ENCODE results near the gene PLEK.

DNA sequence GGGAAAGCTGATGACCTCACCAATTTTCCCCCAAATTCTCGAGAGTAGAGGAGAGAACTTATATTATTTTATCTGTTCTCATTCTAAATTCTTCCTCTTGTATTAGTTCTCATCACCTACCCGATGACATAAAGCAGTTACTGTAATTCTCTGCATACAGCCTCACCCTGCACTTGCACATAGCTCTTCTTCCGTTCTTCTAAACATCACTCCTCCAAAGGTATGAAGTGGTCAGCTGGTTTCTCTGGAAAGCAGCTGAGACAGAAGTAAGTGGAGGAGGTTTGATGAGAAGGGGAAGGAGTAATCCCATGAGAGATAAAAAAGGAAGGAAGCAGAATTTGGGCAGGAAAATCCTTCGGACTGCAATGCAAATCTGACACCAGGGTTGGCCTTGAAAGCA is 63.0 kb downstream of the PLEK start:
- TF ChIP-seq, protein P1, sequence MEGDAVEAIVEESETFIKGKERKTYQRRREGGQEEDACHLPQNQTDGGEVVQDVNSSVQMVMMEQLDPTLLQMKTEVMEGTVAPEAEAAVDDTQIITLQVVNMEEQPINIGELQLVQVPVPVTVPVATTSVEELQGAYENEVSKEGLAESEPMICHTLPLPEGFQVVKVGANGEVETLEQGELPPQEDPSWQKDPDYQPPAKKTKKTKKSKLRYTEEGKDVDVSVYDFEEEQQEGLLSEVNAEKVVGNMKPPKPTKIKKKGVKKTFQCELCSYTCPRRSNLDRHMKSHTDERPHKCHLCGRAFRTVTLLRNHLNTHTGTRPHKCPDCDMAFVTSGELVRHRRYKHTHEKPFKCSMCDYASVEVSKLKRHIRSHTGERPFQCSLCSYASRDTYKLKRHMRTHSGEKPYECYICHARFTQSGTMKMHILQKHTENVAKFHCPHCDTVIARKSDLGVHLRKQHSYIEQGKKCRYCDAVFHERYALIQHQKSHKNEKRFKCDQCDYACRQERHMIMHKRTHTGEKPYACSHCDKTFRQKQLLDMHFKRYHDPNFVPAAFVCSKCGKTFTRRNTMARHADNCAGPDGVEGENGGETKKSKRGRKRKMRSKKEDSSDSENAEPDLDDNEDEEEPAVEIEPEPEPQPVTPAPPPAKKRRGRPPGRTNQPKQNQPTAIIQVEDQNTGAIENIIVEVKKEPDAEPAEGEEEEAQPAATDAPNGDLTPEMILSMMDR (IDR thresholded peaks at IDR 0.05; ENCODE audit: low read depth, low read length, missing input control) = no peak
- TF ChIP-seq GABPA (IDR thresholded peaks at IDR 0.05 in 1 of 2, conservative IDR thresholded peaks at IDR 0.05 in 1 of 2) (no peak), RAD21 (IDR thresholded peaks at IDR 0.05) (no peak), JUND (IDR thresholded peaks at IDR 0.05) (no peak), YY1 (IDR thresholded peaks at IDR 0.05) (no peak), TAF1 (conservative IDR thresholded peaks at IDR 0.05) (no peak), EGR1 (IDR thresholded peaks at IDR 0.05; ENCODE audit: low read depth in 2 of 2) (no peak), RXRA (IDR thresholded peaks at IDR 0.05) (no peak), SP1 (IDR thresholded peaks at IDR 0.05) (no peak), FOXA1 (IDR thresholded peaks at IDR 0.05) (no peak)
- TF ChIP-seq, protein P2, sequence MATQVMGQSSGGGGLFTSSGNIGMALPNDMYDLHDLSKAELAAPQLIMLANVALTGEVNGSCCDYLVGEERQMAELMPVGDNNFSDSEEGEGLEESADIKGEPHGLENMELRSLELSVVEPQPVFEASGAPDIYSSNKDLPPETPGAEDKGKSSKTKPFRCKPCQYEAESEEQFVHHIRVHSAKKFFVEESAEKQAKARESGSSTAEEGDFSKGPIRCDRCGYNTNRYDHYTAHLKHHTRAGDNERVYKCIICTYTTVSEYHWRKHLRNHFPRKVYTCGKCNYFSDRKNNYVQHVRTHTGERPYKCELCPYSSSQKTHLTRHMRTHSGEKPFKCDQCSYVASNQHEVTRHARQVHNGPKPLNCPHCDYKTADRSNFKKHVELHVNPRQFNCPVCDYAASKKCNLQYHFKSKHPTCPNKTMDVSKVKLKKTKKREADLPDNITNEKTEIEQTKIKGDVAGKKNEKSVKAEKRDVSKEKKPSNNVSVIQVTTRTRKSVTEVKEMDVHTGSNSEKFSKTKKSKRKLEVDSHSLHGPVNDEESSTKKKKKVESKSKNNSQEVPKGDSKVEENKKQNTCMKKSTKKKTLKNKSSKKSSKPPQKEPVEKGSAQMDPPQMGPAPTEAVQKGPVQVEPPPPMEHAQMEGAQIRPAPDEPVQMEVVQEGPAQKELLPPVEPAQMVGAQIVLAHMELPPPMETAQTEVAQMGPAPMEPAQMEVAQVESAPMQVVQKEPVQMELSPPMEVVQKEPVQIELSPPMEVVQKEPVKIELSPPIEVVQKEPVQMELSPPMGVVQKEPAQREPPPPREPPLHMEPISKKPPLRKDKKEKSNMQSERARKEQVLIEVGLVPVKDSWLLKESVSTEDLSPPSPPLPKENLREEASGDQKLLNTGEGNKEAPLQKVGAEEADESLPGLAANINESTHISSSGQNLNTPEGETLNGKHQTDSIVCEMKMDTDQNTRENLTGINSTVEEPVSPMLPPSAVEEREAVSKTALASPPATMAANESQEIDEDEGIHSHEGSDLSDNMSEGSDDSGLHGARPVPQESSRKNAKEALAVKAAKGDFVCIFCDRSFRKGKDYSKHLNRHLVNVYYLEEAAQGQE (IDR thresholded peaks at IDR 0.05) = no peak
- TF ChIP-seq, protein P3, sequence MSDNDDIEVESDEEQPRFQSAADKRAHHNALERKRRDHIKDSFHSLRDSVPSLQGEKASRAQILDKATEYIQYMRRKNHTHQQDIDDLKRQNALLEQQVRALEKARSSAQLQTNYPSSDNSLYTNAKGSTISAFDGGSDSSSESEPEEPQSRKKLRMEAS (IDR thresholded peaks at IDR 0.05) = no peak
- TF ChIP-seq, protein P4, sequence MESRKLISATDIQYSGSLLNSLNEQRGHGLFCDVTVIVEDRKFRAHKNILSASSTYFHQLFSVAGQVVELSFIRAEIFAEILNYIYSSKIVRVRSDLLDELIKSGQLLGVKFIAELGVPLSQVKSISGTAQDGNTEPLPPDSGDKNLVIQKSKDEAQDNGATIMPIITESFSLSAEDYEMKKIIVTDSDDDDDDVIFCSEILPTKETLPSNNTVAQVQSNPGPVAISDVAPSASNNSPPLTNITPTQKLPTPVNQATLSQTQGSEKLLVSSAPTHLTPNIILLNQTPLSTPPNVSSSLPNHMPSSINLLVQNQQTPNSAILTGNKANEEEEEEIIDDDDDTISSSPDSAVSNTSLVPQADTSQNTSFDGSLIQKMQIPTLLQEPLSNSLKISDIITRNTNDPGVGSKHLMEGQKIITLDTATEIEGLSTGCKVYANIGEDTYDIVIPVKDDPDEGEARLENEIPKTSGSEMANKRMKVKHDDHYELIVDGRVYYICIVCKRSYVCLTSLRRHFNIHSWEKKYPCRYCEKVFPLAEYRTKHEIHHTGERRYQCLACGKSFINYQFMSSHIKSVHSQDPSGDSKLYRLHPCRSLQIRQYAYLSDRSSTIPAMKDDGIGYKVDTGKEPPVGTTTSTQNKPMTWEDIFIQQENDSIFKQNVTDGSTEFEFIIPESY (IDR thresholded peaks at IDR 0.05) = no peak
- TF ChIP-seq, protein P5, sequence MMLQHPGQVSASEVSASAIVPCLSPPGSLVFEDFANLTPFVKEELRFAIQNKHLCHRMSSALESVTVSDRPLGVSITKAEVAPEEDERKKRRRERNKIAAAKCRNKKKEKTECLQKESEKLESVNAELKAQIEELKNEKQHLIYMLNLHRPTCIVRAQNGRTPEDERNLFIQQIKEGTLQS (IDR thresholded peaks at IDR 0.05) = no peak
